Naive B cell (primary cell): Measurements from ENCODE around the gene RSBN1. TPM values are rescaled to one million over a fixed set of nuclear protein-coding genes. Genes with fewer than 3 reads are reported as not detected.

Source experiments
- ATAC-seq, 2 donors: fragments of 150-1000 bp; cut with Tn5 transposase; 2 replicates each; pipeline ENCODE4 v1.10.0; 2021; ENCODE audit warnings: low read depth in 2 of 2, mild to moderate bottlenecking in 2 of 2, moderate library complexity in 2 of 2
- DNase-seq: peaks from one replicate; pipeline ENCODE4 v3.0.0; 2022
- H3K27ac Mint-ChIP-seq, 6 donors: one replicate each; pipeline ENCODE4 v1.8.0; 2020 to 2022; ENCODE audit warnings: mild to moderate bottlenecking in 6 of 6, mixed read lengths in 6 of 6, moderate library complexity in 5 of 6, inconsistent platforms in 2 of 6
- H3K27me3 Mint-ChIP-seq, 3 donors: one replicate each; pipeline ENCODE4 v1.8.0; 2021 to 2022; ENCODE audit warnings: mixed read lengths in 3 of 3, mild to moderate bottlenecking in 1 of 3
- H3K36me3 Mint-ChIP-seq, 2 donors: one replicate each; pipeline ENCODE4 v1.8.0; 2020 to 2022; ENCODE audit warnings: mixed read lengths in 2 of 2, inconsistent platforms in 1 of 2, mild to moderate bottlenecking in 1 of 2
- H3K4me1 Mint-ChIP-seq, 3 donors: one replicate each; pipeline ENCODE4 v1.8.0; 2020 to 2022; ENCODE audit warnings: mixed read lengths in 3 of 3, inconsistent platforms in 1 of 3, mild to moderate bottlenecking in 1 of 3, moderate library complexity in 1 of 3
- H3K4me3 Mint-ChIP-seq, 8 donors: one replicate each; pipeline ENCODE4 v1.8.0; 2020 to 2022; ENCODE audit warnings: mild to moderate bottlenecking in 8 of 8, mixed read lengths in 8 of 8, moderate library complexity in 8 of 8, inconsistent platforms in 2 of 8
- H3K9me3 Mint-ChIP-seq, 7 donors: one replicate each; pipeline ENCODE4 v1.8.0; 2020 to 2022; ENCODE audit warnings: mixed read lengths in 7 of 7, mild to moderate bottlenecking in 5 of 7, inconsistent platforms in 2 of 7, moderate library complexity in 1 of 7
- polyA plus RNA-seq, 6 donors: library from polyadenylated mRNA; unstranded; fragments of 300-500 nt; fragmentation: Illumina TruSeq; gene quantifications; one replicate each; pipeline ENCODE4 v1.2.3, GENCODE V29; 2021; ENCODE audit warnings: low read depth in 6 of 6

The RSBN1 gene
- polyA plus RNA-seq, 6 donors from 2014 or later: 28.7 to 39.0 (median 36.4) TPM

DNA sequence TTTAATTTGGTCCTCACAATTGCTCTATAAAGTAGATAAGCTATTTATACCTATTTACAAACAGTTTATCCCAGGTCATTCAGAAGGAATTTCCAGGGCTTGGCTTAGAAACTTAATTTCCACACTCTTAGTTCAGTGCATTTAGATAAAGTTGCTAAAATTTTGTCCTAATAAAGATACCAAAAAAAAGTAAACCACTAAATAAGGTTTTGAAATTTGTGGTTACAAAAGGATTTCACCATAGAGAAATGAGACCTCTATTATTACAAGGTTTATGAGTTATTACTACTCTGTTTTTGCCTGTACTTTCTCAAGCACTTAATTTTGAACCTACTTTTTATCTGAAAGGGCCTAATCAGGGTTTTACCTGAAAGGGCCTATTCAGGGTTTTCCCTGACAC, 36.8 kb upstream of the RSBN1 start:
- Mint-ChIP-seq H3K4me3 (no peak overlapping the region), H3K4me1 (peaks cover 8 to 10% (median 9%) of the 10 kb centered on the region in 3 donors), H3K36me3 (peaks cover 27 to 28% of the 10 kb centered on the region in 2 donors), H3K9me3 (peaks cover 0 to 7% (median 0%) of the 10 kb centered on the region in 7 donors), H3K27ac (no peak overlapping the region), H3K27me3 (no peaks in the 10 kb centered on the region)
- no peak for ATAC-seq
- no peak for DNase-seq

- Mint-ChIP-seq H3K27ac (peak overlapping the region in 4 of 6 donors; percentile 16 to 93 (median 68)), H3K9me3 (peaks cover 0 to 7% (median 0%) of the 10 kb centered on the region in 7 donors), H3K36me3 (peaks cover 27 to 28% of the 10 kb centered on the region in 2 donors), H3K27me3 (no peaks in the 10 kb centered on the region), H3K4me1 (peaks cover 8 to 10% (median 9%) of the 10 kb centered on the region in 3 donors), H3K4me3 (no peak overlapping the region)
- no peak for ATAC-seq
- DNase-seq: no peak
These were observed 34.2 kb upstream of the RSBN1 start for GRCh38 chr1:113846391-113847035.

- H3K4me3 Mint-ChIP-seq: peak overlapping the region in 1 of 8 donors; percentile 30
- ATAC-seq (no peak), DNase-seq (no peak)
- no peaks in the 10 kb centered on the region for H3K9me3 Mint-ChIP-seq
- H3K36me3 Mint-ChIP-seq: peaks cover 8 to 15% of the 10 kb centered on the region in 2 donors
- H3K27me3 Mint-ChIP-seq: no peaks in the 10 kb centered on the region
- H3K4me1 Mint-ChIP-seq: peaks cover 0 to 7% (median 0%) of the 10 kb centered on the region in 3 donors
- no peak overlapping the region for H3K27ac Mint-ChIP-seq
These were observed 24.3 kb upstream of the RSBN1 start for GRCh38 chr1:113836534-113836933.

DNA sequence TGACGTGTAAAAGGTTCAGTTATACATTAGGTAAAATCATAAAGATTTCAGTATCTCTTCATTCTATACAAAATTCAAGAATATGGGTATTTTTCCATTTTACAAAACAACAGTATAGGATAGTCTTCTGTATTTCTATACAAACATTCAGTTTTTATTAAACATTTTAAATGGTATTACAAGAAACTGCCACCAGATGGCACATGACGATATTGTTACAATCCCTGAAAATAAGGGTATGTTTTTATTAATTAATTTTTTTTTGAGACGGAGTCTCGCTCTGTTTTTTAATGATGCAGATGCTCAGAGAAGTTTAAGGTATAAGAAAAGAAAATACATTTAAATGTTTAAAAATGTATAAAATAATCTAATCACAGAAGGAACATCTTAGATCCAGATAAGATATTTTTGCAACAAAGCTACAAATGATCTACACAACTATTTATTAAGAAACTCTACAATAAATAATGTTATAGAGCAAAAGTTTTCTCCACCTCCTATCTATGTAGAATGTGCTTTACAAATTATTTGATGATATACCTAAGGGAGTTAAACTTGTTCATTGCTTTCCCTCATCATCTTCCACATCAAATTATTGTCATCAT, 23.5 kb upstream of the RSBN1 start:
- H3K4me1 Mint-ChIP-seq: peaks cover 0 to 7% (median 0%) of the 10 kb centered on the region in 3 donors
- peak overlapping the region in 1 of 6 donors; percentile 21 for H3K27ac Mint-ChIP-seq
- DNase-seq (peak; percentile 52), ATAC-seq (peak in 1 of 2 donors; percentile 33)
- peak overlapping the region in 3 of 8 donors; percentile 6 to 30 (median 29) for H3K4me3 Mint-ChIP-seq
- no peaks in the 10 kb centered on the region for H3K27me3 Mint-ChIP-seq
- H3K36me3 Mint-ChIP-seq: peaks cover 5 to 14% of the 10 kb centered on the region in 2 donors
- no peaks in the 10 kb centered on the region for H3K9me3 Mint-ChIP-seq

DNA sequence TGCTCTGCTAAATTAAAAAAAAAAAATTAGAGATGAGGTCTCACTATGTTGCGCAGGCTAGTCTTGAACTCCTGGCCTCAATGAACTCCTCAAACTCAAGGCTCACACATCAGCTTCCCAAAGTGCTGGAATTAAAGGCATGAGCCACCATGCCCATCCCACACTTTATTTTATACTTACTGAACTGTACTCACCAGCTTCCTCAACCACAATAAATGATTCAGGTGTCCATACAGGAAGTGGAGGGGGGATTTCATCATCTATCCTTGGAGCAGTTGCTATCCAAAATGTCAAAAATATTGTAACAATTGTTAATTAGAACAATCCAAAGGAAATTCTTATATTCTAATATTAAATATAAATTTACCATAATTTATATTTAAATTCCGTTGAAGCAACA, 22.4 kb upstream of the RSBN1 start:
- no peak for DNase-seq
- Mint-ChIP-seq H3K4me3 (no peak overlapping the region), H3K27me3 (no peaks in the 10 kb centered on the region), H3K36me3 (peaks cover 0 to 9% of the 10 kb centered on the region in 2 donors), H3K27ac (no peak overlapping the region), H3K9me3 (no peaks in the 10 kb centered on the region), H3K4me1 (peaks cover 0 to 7% (median 0%) of the 10 kb centered on the region in 3 donors)
- no peak for ATAC-seq

DNA sequence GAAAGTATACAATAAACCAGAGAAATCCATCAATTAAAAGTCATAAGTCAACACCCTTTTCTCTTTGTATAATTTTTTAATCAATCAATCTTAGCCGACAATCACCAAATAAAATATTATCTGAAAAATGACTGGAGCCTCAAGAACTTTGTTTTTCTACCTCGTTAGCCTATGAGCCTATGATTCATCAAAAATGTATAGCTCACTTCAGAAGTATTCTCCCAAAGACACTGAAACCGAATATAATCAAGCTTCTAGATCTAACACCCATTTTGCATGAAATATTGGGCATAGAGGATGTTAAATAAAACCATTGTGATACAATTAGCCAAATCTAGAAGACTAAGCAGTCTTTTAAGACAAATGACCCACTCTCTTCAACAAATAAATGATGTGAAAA, 17.8 kb upstream of the RSBN1 start:
- Mint-ChIP-seq H3K36me3 (peaks cover 13 to 15% of the 10 kb centered on the region in 2 donors), H3K9me3 (no peaks in the 10 kb centered on the region), H3K27me3 (no peaks in the 10 kb centered on the region), H3K4me3 (no peak overlapping the region), H3K4me1 (no peaks in the 10 kb centered on the region), H3K27ac (no peak overlapping the region)
- ATAC-seq: no peak
- no peak for DNase-seq

DNA sequence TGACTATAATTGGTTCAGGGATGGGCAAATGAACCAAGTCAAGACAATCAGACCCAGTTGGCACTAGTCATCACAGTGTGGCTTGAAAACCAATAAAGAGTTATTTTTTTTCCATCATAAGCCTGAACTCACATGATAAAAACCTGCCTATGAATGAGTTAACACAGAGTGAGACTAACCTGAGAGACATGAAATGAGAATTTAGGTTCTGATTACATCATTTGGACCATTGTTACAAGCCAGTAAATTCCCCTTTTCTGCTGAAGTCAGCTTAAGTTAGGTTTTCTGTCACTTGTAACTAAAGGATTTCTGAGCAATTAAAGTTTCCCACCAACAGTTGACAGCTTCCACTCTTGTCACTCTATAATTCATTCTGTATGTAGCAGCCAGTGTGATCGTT, 9.6 kb upstream of the RSBN1 start:
- ATAC-seq (no peak), DNase-seq (no peak)
- Mint-ChIP-seq H3K9me3 (no peaks in the 10 kb centered on the region), H3K4me1 (no peaks in the 10 kb centered on the region), H3K27me3 (no peaks in the 10 kb centered on the region), H3K4me3 (no peak overlapping the region), H3K27ac (no peak overlapping the region), H3K36me3 (peaks cover 10 to 12% of the 10 kb centered on the region in 2 donors)

GRCh38 chr1:113818578-113818977, 6.3 kb upstream of the RSBN1 start:
- no peaks in the 10 kb centered on the region for H3K4me1 Mint-ChIP-seq
- H3K27ac Mint-ChIP-seq: peak overlapping the region in 1 of 6 donors; percentile 42
- H3K36me3 Mint-ChIP-seq: peaks cover 0 to 7% of the 10 kb centered on the region in 2 donors

GRCh38 chr1:113813218-113813617, 942 bp upstream of the RSBN1 start:
- ATAC-seq: no peak
- H3K4me3 Mint-ChIP-seq: peak overlapping the region in 7 of 8 donors; percentile 48 to 98 (median 95)

More at GRCh38 chr1:113818578-113818977, 6.3 kb upstream of the RSBN1 start:
- Mint-ChIP-seq H3K27me3 (no peaks in the 10 kb centered on the region), H3K9me3 (no peaks in the 10 kb centered on the region), H3K4me3 (no peak overlapping the region)
- ATAC-seq (no peak), DNase-seq (no peak)

GRCh38 chr1:113812661-113813135, 422 bp upstream of the RSBN1 start:
- H3K4me1 Mint-ChIP-seq: peaks cover 19 to 37% (median 24%) of the 10 kb centered on the region in 3 donors
- H3K4me3 Mint-ChIP-seq: peak overlapping the region; percentile 87 to 98 (median 96)
- no peaks in the 10 kb centered on the region for H3K36me3 Mint-ChIP-seq
- ATAC-seq (peak; percentile 4 to 11), DNase-seq (no peak)
- H3K9me3 Mint-ChIP-seq: no peaks in the 10 kb centered on the region
- peak overlapping the region; percentile 94 to 99 (median 98) for H3K27ac Mint-ChIP-seq
- no peaks in the 10 kb centered on the region for H3K27me3 Mint-ChIP-seq

More at GRCh38 chr1:113813218-113813617, 942 bp upstream of the RSBN1 start:
- H3K27me3 Mint-ChIP-seq: no peaks in the 10 kb centered on the region
- H3K36me3 Mint-ChIP-seq: no peaks in the 10 kb centered on the region
- no peak for DNase-seq
- H3K27ac Mint-ChIP-seq: peak overlapping the region; percentile 77 to 99 (median 95)
- H3K4me1 Mint-ChIP-seq: peaks cover 19 to 35% (median 22%) of the 10 kb centered on the region in 3 donors
- H3K9me3 Mint-ChIP-seq: no peaks in the 10 kb centered on the region

DNA sequence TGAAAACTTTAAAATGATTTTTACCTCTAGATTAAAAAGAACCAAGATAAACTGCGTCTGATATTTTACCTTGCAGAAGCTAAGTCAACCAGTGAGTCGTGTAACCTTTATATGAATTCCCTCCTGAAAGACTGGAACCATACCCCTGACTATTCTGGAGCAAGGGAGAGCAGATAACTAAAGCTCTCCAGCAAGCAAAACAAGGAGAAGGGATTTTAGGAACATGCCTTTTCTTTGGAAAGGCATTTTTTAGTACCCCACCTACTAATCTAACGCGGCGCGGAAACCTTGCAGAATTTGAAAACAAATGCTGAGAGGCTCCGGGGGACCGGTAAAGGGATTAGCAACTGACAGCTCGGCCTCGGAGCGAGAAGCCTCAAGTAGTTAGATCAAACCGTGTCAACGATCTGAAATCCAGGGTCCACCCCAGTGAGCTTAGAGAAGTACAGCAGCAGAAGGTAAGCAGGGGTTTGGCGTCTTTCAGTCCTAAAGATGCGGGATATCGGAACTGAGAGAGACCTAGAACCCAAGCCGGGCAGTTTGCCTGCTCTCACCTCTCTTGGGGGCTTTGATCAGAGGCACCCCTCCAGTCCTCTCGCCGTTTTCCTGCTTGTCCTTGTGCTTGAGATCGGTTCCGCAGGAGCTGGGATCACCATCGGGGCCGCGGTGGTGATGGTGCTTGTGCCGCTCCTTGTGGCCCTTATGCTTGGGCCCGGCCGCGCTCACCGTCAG, 954 bp downstream of the RSBN1 start:
- H3K27me3 Mint-ChIP-seq: no peaks in the 10 kb centered on the region
- ATAC-seq (no peak), DNase-seq (peak; percentile 1)
- H3K4me1 Mint-ChIP-seq: peaks cover 25 to 47% (median 35%) of the 10 kb centered on the region in 3 donors
- peak overlapping the region; percentile 94 to 99 (median 97) for H3K27ac Mint-ChIP-seq
- no peaks in the 10 kb centered on the region for H3K36me3 Mint-ChIP-seq
- no peaks in the 10 kb centered on the region for H3K9me3 Mint-ChIP-seq
- H3K4me3 Mint-ChIP-seq: peak overlapping the region; percentile 87 to 98 (median 96)

GRCh38 chr1:113809670-113810602, 2.3 kb downstream of the RSBN1 start:
- ATAC-seq: no peak
- Mint-ChIP-seq H3K36me3 (no peaks in the 10 kb centered on the region), H3K4me3 (peak overlapping the region in 7 of 8 donors; percentile 55 to 98 (median 82)), H3K4me1 (peaks cover 31 to 61% (median 49%) of the 10 kb centered on the region in 3 donors), H3K27ac (peak overlapping the region in 3 of 6 donors; percentile 35 to 96 (median 72)), H3K27me3 (no peaks in the 10 kb centered on the region), H3K9me3 (no peaks in the 10 kb centered on the region)
- no peak for DNase-seq
